ENCODE measurements around the gene RABGAP1. TPM values are rescaled to one million over a fixed set of nuclear protein-coding genes. Genes with fewer than 3 reads are reported as not detected.

RABGAP1 gene
- total RNA-seq, 2 donors from 2014 or later, result 41.9 to 49.7 TPM

DNA sequence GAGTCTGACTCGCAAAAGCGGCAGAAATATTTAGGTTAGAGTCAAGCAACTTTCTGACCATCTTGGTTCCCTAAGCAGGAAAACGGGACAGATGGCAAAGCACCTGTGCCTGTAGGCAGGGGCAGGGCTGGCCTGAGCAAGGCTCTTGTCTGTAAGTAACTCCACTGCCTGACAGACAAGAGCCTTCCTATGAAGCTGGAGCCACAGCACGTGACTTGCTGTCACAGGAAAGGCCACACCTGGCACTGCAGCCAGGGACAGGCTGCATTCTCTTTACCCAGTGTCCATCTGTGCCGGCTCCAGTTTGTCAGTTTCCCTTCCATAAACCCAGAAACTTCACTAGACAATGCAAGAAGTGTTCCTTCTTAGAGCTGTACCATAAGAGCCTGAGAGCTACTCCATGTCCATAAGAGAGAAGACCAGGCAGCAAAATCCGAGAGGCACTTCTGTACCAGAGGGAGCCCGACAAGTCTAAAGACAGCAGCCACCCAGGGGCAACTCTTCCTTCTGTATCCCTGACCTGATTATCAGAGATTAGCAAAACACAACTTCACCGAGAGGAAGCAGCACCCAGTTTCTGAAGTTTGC, 170.7 kb downstream of the RABGAP1 start:
- H3K4me1 ChIP-seq (ENCODE audit: control insufficient read depth, insufficient read depth, low read length), result no peaks in the 10 kb centered on the region

DNA sequence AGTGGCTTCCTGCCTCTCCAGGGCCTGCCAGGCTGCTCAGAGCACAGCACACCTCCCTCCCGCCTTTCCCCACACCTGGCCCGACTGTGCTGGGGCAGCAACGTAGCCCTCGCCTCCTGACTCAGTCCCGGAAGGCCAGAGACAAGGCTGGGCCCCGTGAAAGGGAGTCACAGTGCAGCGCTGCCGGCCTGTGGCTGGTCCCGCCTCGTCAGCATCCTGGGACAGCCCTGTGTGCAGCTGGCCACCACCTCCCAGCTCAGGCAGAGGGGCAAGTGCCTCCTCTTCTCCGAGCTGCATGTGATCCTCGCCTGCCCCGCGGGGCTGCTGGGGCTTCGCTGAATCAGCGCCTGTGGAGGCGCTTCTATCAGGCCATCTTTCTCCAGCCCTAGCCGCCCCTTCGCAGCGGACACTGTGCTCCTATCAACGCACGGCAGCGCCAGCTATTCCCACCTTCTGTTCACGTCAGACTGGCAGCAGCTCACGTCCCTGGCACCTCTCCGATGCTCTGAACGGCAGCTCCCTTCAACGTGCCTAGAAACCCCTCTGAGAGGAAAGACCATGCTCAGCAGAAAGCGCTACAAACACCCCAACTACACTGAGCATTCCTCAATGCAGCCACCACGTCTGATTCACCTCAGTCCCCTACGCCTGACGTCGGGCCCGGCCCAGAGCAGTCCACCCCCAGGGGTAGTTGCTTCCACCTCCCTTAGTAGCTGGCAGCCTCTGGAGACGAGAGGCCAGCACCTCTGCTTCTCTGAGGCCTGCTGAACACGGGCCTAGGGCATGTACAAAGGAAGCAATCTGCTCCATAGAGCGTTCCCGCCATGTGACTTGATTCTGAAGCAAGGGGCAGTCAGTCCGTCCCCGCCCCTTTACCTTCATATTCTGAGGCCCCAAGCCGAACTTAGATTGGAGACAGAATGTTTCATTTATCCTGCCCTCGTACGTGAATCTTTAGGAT, 171.5 kb downstream of the RABGAP1 start:
- Histone ChIP-seq H3K27ac (ENCODE audit: low read depth, low read length) (peak overlapping the region; percentile 49), H3K9me3 (ENCODE audit: control insufficient read depth, low read length) (no peaks in the 10 kb centered on the region), H3K4me1 (ENCODE audit: control insufficient read depth, insufficient read depth, low read length) (no peaks in the 10 kb centered on the region), H3K9ac (ENCODE audit: extremely low read depth, low read length, poor library complexity, severe bottlenecking) (no peak overlapping the region), H3K36me3 (ENCODE audit: control insufficient read depth, insufficient read depth, low read length) (peaks cover 47% of the 10 kb centered on the region), H3K4me3 (ENCODE audit: low read length) (no peak overlapping the region), H3K27me3 (ENCODE audit: control insufficient read depth, insufficient read depth, low read length, poor library complexity, severe bottlenecking) (no peaks in the 10 kb centered on the region)
- Mint-ChIP-seq H3K27me3 (ENCODE audit: insufficient read depth) (no peaks in the 10 kb centered on the region), H3K9me3 (no peaks in the 10 kb centered on the region), H3K36me3 (ENCODE audit: low read depth) (peaks cover 30% of the 10 kb centered on the region), H3K27ac (peak overlapping the region; percentile 78), H3K4me1 (peaks cover 6% of the 10 kb centered on the region), H3K4me3 (no peak overlapping the region)
- DNase-seq, result peak; percentile 73
- 89 to 94% methylated on average over 25 to 43 of the region's 43 CpGs for WGBS, 2 experiments (ENCODE audit: insufficient coverage in 1 of 2, insufficient read length in 1 of 2)
- TF ChIP-seq, protein P1, sequence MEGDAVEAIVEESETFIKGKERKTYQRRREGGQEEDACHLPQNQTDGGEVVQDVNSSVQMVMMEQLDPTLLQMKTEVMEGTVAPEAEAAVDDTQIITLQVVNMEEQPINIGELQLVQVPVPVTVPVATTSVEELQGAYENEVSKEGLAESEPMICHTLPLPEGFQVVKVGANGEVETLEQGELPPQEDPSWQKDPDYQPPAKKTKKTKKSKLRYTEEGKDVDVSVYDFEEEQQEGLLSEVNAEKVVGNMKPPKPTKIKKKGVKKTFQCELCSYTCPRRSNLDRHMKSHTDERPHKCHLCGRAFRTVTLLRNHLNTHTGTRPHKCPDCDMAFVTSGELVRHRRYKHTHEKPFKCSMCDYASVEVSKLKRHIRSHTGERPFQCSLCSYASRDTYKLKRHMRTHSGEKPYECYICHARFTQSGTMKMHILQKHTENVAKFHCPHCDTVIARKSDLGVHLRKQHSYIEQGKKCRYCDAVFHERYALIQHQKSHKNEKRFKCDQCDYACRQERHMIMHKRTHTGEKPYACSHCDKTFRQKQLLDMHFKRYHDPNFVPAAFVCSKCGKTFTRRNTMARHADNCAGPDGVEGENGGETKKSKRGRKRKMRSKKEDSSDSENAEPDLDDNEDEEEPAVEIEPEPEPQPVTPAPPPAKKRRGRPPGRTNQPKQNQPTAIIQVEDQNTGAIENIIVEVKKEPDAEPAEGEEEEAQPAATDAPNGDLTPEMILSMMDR (conservative IDR thresholded peaks at IDR 0.05), result no peak

More for the DNA sequence above, 170.7 kb downstream of the RABGAP1 start:
- Mint-ChIP-seq H3K4me3 (no peak overlapping the region), H3K9me3 (no peaks in the 10 kb centered on the region), H3K27me3 (ENCODE audit: insufficient read depth) (no peaks in the 10 kb centered on the region), H3K27ac (no peak overlapping the region), H3K36me3 (ENCODE audit: low read depth) (peaks cover 34% of the 10 kb centered on the region), H3K4me1 (peaks cover 10% of the 10 kb centered on the region)
- TF ChIP-seq, protein P1 (conservative IDR thresholded peaks at IDR 0.05), result no peak
- 92 to 99% methylated on average over 6 to 8 of the region's 8 CpGs for WGBS, 2 experiments (ENCODE audit: insufficient coverage in 1 of 2, insufficient read length in 1 of 2)
- DNase-seq, result no peak
- no peaks in the 10 kb centered on the region for H3K9me3 ChIP-seq (ENCODE audit: control insufficient read depth, low read length)
- peak overlapping the region; percentile 49 for H3K27ac ChIP-seq (ENCODE audit: low read depth, low read length)
- H3K36me3 ChIP-seq (ENCODE audit: control insufficient read depth, insufficient read depth, low read length), result peaks cover 55% of the 10 kb centered on the region
- no peak overlapping the region for H3K4me3 ChIP-seq (ENCODE audit: low read length)
- H3K27me3 ChIP-seq (ENCODE audit: control insufficient read depth, insufficient read depth, low read length, poor library complexity, severe bottlenecking), result no peaks in the 10 kb centered on the region
- no peak overlapping the region for H3K9ac ChIP-seq (ENCODE audit: extremely low read depth, low read length, poor library complexity, severe bottlenecking)

DNA sequence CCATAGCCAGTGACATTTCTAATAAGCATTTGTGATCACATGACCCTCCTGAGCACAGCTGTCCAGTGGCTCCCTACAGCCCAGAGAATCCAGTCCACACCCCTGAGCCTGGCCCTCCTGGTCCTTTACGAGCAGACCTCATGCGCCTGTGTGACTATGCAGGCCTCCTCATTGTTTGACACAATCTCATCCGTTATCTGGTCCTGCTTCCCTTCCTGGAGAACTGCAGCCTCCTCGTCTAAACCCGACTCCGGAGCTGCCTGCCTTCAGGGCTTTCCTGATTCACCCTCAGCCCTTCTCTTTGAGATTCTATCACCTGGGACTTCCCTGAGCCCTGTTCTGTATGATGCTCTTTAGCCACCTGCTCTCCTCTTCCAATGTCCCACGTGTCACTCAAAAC, 172.4 kb downstream of the RABGAP1 start:
- Mint-ChIP-seq H3K4me3 (no peak overlapping the region), H3K9me3 (no peaks in the 10 kb centered on the region), H3K27me3 (ENCODE audit: insufficient read depth) (no peaks in the 10 kb centered on the region), H3K27ac (no peak overlapping the region), H3K36me3 (ENCODE audit: low read depth) (peaks cover 25% of the 10 kb centered on the region), H3K4me1 (no peaks in the 10 kb centered on the region)
- Histone ChIP-seq H3K27ac (ENCODE audit: low read depth, low read length) (no peak overlapping the region), H3K27me3 (ENCODE audit: control insufficient read depth, insufficient read depth, low read length, poor library complexity, severe bottlenecking) (no peaks in the 10 kb centered on the region), H3K4me3 (ENCODE audit: low read length) (no peak overlapping the region), H3K9me3 (ENCODE audit: control insufficient read depth, low read length) (no peaks in the 10 kb centered on the region), H3K4me1 (ENCODE audit: control insufficient read depth, insufficient read depth, low read length) (no peaks in the 10 kb centered on the region), H3K9ac (ENCODE audit: extremely low read depth, low read length, poor library complexity, severe bottlenecking) (no peak overlapping the region), H3K36me3 (ENCODE audit: control insufficient read depth, insufficient read depth, low read length) (peaks cover 38% of the 10 kb centered on the region)
- TF ChIP-seq, protein P1 (conservative IDR thresholded peaks at IDR 0.05), result no peak
- DNase-seq, result no peak
- WGBS, 2 experiments (ENCODE audit: insufficient coverage in 1 of 2, insufficient read length in 1 of 2), result 80 to 92% methylated on average over 5 to 7 of the region's 7 CpGs
